MCF 10A (cell line): ENCODE data around the gene MAP3K9. TPM values are rescaled to one million over a fixed set of nuclear protein-coding genes. Genes with fewer than 3 reads are reported as not detected.

ENCODE experiments used
- BruUV-seq: library from RNA; stranded (reverse); fragments of 400-500 nt; replicated peaks from 2 replicates; lab custom pipeline; 2021; lab: Mats Ljungman, UMichigan
- CTCF ChIA-PET: fragments of 300-600 bp; sonication (Branson Sonifier 250); formaldehyde crosslinking; extraction: SDS; loops from one replicate; lab custom pipeline; 2021; ENCODE audit warnings: antibody characterized with exemption, inconsistent platforms; lab: Yijun Ruan, JAX
- POLR2A ChIA-PET: fragments of 300-600, 350-650 bp; sonication (Branson Sonifier 250); formaldehyde crosslinking; extraction: SDS; loops from one replicate; lab custom pipeline; 2020; ENCODE audit warnings: antibody characterized with exemption, inconsistent platforms; lab: Yijun Ruan, JAX
- DNase-seq: peaks from one replicate; pipeline ENCODE4 v3.0.0-alpha.2; 2018; ENCODE audit not compliant: unreplicated experiment
- H3K27ac Mint-ChIP-seq: one replicate; pipeline ENCODE4 v1.8.0; 2022; ENCODE audit warnings: mild to moderate bottlenecking, low read depth, mixed read lengths; ENCODE audit not compliant: unreplicated experiment
- H3K27me3 Mint-ChIP-seq: one replicate; pipeline ENCODE4 v1.8.0; 2022; ENCODE audit warnings: mixed read lengths; ENCODE audit not compliant: insufficient read depth, unreplicated experiment
- H3K36me3 Mint-ChIP-seq: one replicate; pipeline ENCODE4 v1.8.0; 2022; ENCODE audit warnings: mild to moderate bottlenecking, moderate library complexity, mixed read lengths; ENCODE audit not compliant: insufficient read depth, unreplicated experiment
- H3K4me1 Mint-ChIP-seq: one replicate; pipeline ENCODE4 v1.8.0; 2022; ENCODE audit warnings: mixed read lengths; ENCODE audit not compliant: insufficient read depth, unreplicated experiment
- H3K4me3 Mint-ChIP-seq: one replicate; pipeline ENCODE4 v1.8.0; 2022; ENCODE audit warnings: mild to moderate bottlenecking, moderate library complexity, mixed read lengths; ENCODE audit not compliant: unreplicated experiment
- H3K9me3 Mint-ChIP-seq: one replicate; pipeline ENCODE4 v1.8.0; 2022; ENCODE audit warnings: mixed read lengths; ENCODE audit not compliant: unreplicated experiment
- intact Hi-C: fragments of 100-400 bp; cut with micrococcal nuclease; formaldehyde crosslinking; loops from 2 replicates; pipeline ENCODE4 v1.14.1; 2022
- total RNA-seq: library from RNA; stranded (reverse); gene quantifications from 2 replicates; pipeline ENCODE4 v1.2.3, GENCODE V29; 2022
- TF ChIP-seq, protein P1 (sequence below): fragments of 200-600 bp; IDR thresholded peaks from one replicate; pipeline ENCODE4 v1.8.0; 2022; ENCODE audit warnings: antibody characterized with exemption, mild to moderate bottlenecking; ENCODE audit not compliant: unreplicated experiment

The MAP3K9 gene
- total RNA-seq, 1 experiment from 2014 or later = 18.6 TPM

DNA sequence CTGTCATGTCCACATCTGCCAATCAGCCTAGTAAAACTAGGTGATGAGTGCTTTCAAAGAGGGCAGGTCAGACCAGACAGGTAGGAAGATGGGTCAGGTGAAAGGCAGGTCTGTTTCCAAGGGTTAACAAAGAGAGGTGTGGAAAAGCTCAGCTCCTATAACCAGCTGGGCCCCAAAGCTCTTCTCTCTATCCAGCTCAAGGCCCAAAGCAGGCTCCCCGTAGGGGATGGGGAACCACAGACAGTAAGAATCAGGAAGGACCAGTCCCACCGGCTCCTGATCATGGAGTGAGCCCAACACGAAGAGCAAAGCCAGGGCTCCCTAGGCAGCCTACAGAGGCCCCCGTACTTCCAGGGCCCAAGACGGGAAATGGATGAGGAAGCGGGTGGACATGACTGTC, 84.4 kb downstream of the MAP3K9 start:
- Mint-ChIP-seq H3K4me3 (no peak overlapping the region), H3K27me3 (no peaks in the 10 kb centered on the region), H3K9me3 (no peaks in the 10 kb centered on the region), H3K27ac (no peak overlapping the region), H3K36me3 (peaks cover 6% of the 10 kb centered on the region), H3K4me1 (no peaks in the 10 kb centered on the region)
- CTCF ChIA-PET = no interaction called here
- intact Hi-C loops = no loop called here
- POLR2A ChIA-PET = no interaction called here
- no peak for DNase-seq
- TF ChIP-seq, protein P1, sequence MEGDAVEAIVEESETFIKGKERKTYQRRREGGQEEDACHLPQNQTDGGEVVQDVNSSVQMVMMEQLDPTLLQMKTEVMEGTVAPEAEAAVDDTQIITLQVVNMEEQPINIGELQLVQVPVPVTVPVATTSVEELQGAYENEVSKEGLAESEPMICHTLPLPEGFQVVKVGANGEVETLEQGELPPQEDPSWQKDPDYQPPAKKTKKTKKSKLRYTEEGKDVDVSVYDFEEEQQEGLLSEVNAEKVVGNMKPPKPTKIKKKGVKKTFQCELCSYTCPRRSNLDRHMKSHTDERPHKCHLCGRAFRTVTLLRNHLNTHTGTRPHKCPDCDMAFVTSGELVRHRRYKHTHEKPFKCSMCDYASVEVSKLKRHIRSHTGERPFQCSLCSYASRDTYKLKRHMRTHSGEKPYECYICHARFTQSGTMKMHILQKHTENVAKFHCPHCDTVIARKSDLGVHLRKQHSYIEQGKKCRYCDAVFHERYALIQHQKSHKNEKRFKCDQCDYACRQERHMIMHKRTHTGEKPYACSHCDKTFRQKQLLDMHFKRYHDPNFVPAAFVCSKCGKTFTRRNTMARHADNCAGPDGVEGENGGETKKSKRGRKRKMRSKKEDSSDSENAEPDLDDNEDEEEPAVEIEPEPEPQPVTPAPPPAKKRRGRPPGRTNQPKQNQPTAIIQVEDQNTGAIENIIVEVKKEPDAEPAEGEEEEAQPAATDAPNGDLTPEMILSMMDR = no peak
- BruUV-seq = no TSS peak

DNA sequence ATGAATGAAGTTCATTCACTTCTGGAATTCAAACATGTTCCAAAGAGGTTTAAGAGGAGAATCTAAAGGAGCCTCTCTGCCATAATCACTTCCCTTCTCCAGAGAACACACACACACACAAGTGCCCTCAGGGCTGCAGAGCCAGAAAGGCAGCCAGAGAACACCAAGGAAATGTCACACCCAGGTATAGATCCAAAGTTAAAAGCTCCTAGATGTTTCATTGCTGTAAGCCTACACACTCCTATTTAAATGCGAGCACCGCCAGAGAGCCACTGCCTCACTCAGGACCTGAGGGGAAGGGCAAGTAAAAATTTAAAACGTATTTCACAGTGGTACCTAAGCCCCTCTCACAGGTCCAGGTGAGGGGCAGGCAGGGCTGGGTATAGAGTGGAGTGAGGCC, 85.2 kb downstream of the MAP3K9 start:
- no TSS peak for BruUV-seq
- Mint-ChIP-seq H3K4me1 (no peaks in the 10 kb centered on the region), H3K9me3 (no peaks in the 10 kb centered on the region), H3K36me3 (peaks cover 4% of the 10 kb centered on the region), H3K27ac (no peak overlapping the region), H3K27me3 (no peaks in the 10 kb centered on the region), H3K4me3 (no peak overlapping the region)
- CTCF ChIA-PET = interaction anchor here (0.7 to 3.0 kb wide), 2 partner anchors 11 to 82 kb away, joined by 3 to 18 read pairs; no protein-coding TSS in a partner anchor
- intact Hi-C loops = no loop called here
- DNase-seq = no peak
- POLR2A ChIA-PET = no interaction called here
- TF ChIP-seq, protein P1 = no peak

DNA sequence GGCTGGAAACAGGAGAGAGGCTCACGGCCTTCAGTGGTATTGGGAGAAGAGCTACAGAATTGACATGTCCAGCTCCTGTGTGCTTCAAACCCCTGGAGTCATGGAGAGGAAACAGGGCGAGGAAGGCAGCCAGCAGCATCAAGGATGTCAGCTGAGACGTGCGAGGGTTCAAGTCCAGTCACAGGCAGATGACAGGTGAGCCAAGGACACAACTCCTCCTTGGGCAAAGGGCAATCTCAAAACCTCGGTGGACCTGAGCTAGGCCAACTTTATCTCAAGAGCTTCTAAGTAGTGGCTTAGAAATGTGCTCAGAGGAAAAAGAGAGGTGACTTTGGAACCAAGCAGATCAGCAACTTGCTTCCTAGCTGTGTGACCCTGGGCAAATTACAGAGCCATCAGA, 86.0 kb downstream of the MAP3K9 start:
- intact Hi-C loops = no loop called here
- no peak overlapping the region for H3K27ac Mint-ChIP-seq
- H3K27me3 Mint-ChIP-seq = no peaks in the 10 kb centered on the region
- TF ChIP-seq, protein P1 = no peak
- BruUV-seq = no TSS peak
- no peak for DNase-seq
- peaks cover 7% of the 10 kb centered on the region for H3K4me1 Mint-ChIP-seq
- H3K4me3 Mint-ChIP-seq = no peak overlapping the region
- ChIA-PET CTCF (interaction anchor here (0.6 to 3.0 kb wide), 5 partner anchors 10 to 233 kb away, joined by 3 to 18 read pairs (median 3); no protein-coding TSS in a partner anchor), POLR2A (interaction anchor here (0.5 to 1.5 kb wide), 3 partner anchors 34 to 184 kb away, joined by 3 to 5 read pairs (median 4); partner anchors contain the start of genes MAP3K9 and PCNX1)
- H3K9me3 Mint-ChIP-seq = no peaks in the 10 kb centered on the region
- peaks cover under 1% of the 10 kb centered on the region for H3K36me3 Mint-ChIP-seq

GRCh38 chr14:70722418-70722817, 86.9 kb downstream of the MAP3K9 start:
- Mint-ChIP-seq H3K27me3 (no peaks in the 10 kb centered on the region), H3K36me3 (peaks cover 4% of the 10 kb centered on the region), H3K9me3 (no peaks in the 10 kb centered on the region), H3K4me3 (no peak overlapping the region), H3K4me1 (peaks cover 11% of the 10 kb centered on the region), H3K27ac (no peak overlapping the region)
- no peak for DNase-seq
- intact Hi-C loops = no loop called here
- ChIA-PET POLR2A (interaction anchor here (1.1 to 1.5 kb wide), 2 partner anchors 35 to 87 kb away, joined by 4 to 5 read pairs; partner anchors contain the start of gene MAP3K9), CTCF (interaction anchor here (1.0 to 3.0 kb wide), 4 partner anchors 9 to 95 kb away, joined by 3 to 18 read pairs (median 4); no protein-coding TSS in a partner anchor)
- TF ChIP-seq, protein P1 = no peak
- BruUV-seq = no TSS peak
